Measurements from ENCODE around the gene HYAL3. TPM values are rescaled to one million over a fixed set of nuclear protein-coding genes. Genes with fewer than 3 reads are reported as not detected.

The HYAL3 gene
- total and polyA plus RNA-seq, 8 donors, result 1.3 to 7.9 (median 4.4) TPM; not detected in 2

DNA sequence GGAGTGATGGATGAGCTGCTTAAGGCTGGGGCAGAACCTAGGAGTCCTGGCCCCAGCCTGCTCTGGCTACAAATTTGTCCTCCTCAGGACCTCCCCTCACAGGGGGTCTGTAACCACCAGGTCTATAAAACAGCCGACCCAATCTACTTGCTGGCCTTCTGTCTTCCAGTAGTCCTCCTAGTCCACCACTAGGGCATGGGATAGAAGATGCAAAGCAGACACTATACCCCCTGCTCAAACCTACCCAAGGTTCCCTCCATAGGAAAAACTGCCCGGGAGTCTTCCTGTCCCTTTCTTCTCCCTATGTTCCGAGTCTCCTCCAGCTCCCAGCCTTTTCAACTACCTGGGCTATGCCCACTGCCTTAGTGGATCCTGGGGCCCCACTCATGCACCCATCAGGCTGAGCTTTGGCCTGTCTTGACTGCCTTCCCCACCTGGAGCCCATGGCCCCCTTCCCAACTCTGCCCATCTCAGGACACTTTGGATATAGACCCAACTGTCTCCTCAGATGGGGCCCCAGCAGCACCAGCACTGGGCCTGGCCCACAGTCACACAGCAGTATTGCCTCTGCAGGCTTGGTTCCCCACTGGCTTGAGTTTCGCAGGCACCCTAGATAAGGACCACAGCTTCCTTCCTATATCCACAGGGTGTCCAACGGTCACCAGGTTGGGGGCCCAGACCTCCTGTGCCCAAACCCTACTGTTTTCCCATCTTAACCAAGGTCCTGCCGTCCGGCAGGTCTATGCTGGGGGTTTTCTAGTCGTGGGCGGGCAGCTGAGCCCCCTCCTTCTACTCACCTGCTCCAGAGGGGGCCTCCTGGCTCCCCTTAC is 1.1 kb downstream of the HYAL3 start:
- intact Hi-C loops (cut with DNase I; ENCODE audit: low total_unique reads), result no loop called here
- TF ChIP-seq, protein P1, sequence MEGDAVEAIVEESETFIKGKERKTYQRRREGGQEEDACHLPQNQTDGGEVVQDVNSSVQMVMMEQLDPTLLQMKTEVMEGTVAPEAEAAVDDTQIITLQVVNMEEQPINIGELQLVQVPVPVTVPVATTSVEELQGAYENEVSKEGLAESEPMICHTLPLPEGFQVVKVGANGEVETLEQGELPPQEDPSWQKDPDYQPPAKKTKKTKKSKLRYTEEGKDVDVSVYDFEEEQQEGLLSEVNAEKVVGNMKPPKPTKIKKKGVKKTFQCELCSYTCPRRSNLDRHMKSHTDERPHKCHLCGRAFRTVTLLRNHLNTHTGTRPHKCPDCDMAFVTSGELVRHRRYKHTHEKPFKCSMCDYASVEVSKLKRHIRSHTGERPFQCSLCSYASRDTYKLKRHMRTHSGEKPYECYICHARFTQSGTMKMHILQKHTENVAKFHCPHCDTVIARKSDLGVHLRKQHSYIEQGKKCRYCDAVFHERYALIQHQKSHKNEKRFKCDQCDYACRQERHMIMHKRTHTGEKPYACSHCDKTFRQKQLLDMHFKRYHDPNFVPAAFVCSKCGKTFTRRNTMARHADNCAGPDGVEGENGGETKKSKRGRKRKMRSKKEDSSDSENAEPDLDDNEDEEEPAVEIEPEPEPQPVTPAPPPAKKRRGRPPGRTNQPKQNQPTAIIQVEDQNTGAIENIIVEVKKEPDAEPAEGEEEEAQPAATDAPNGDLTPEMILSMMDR (IDR thresholded peaks at IDR 0.05), result peak in 2 of 7 experiments; percentile 10 to 16
- TF ChIP-seq POLR2AphosphoS5 (IDR thresholded peaks at IDR 0.05) (no peak), EP300 (IDR thresholded peaks at IDR 0.05) (no peak), POLR2A (IDR thresholded peaks at IDR 0.05) (no peak)
- 25 to 40% (median 26%) methylated on average over 9 of the region's 9 CpGs for WGBS, 5 donors
- H3K4me3 ChIP-seq, result peak overlapping the region; percentile 67 to 73 (median 70)
- peak in 1 of 2 donors; percentile 44 for DNase-seq
- H3K4me1 ChIP-seq, result peaks cover 37 to 66% (median 59%) of the 10 kb centered on the region in 4 donors
- H3K9me3 ChIP-seq, result no peaks in the 10 kb centered on the region
- peaks cover 7 to 15% (median 8%) of the 10 kb centered on the region in 4 donors for H3K36me3 ChIP-seq
- no peaks in the 10 kb centered on the region for H3K27me3 ChIP-seq
- peak overlapping the region; percentile 92 to 96 (median 95) for H3K27ac ChIP-seq

DNA sequence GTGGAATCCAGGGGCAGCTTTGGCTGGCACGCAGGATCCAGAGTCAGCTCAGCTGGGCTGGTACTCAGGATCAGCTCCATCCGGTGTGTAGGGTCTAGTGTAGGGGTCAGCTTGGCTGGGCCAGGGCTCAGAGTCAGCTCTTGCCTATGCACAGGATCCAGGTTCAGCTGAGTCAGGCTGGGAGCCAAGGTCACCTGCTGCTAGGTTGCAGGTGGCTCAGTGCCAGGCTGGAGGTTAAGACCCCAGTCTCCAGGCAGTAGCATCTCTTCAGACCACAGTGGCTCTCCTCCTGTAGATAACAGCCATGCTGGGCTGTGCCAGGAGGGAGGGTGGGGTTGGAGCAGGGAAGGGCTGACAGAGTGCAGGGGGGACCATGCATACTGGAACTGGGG is 1.8 kb downstream of the HYAL3 start:
- Histone ChIP-seq H3K36me3 (peaks cover 7 to 15% (median 8%) of the 10 kb centered on the region in 4 donors), H3K9me3 (no peaks in the 10 kb centered on the region), H3K27ac (peak overlapping the region in 2 of 5 donors; percentile 93 to 96), H3K4me1 (peaks cover 35 to 65% (median 58%) of the 10 kb centered on the region in 4 donors), H3K4me3 (no peak overlapping the region), H3K27me3 (no peaks in the 10 kb centered on the region)
- TF ChIP-seq POLR2AphosphoS5 (IDR thresholded peaks at IDR 0.05) (no peak), EP300 (IDR thresholded peaks at IDR 0.05) (no peak), POLR2A (IDR thresholded peaks at IDR 0.05) (no peak)
- TF ChIP-seq, protein P1 (IDR thresholded peaks at IDR 0.05), result no peak
- peak in 1 of 2 donors; percentile 36 for DNase-seq
- intact Hi-C loops (cut with DNase I; ENCODE audit: low total_unique reads), result no loop called here
- 65 to 88% (median 79%) methylated on average over 2 of the region's 2 CpGs; no CpG with 5 or more reads in 1 of the 5 donors for WGBS, 5 donors

DNA sequence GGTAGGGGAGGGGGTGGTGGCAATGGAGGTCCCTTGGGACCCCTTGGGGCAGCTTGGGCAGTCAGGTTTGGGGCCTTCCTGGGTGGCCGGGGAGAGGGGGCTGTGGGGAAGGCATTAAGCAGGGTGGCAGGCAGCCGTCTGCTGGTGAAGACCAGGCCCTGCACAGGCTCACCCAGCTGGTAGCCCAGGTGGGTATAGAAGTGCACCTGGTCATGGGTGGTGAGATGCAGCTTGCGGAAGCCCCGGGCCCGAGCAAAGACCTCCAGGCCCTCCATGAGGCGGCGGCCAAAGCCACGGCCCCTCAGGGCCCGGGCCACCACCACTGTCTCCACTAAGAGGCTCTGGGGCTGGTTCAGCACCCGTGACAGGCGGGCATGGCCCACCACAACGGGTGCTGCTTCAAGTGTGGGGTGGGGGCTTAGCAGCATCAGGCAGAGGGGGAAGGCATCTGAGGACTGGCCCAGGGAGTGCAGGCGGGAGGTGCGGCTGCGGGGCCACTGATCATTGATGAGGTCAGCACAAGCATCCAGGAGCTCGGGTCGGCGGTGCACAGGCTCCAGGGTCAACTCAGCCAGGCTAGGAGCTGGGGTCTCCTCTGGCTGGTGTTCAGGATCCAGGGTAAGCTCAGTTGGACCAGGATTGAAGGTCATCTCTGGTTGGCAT is 2.4 kb downstream of the HYAL3 start:
- Histone ChIP-seq H3K9me3 (no peaks in the 10 kb centered on the region), H3K27me3 (no peaks in the 10 kb centered on the region), H3K4me3 (no peak overlapping the region), H3K36me3 (peaks cover 7 to 15% (median 8%) of the 10 kb centered on the region in 4 donors), H3K27ac (peak overlapping the region in 1 of 5 donors; percentile 13), H3K4me1 (peaks cover 31 to 60% (median 56%) of the 10 kb centered on the region in 4 donors)
- no peak for DNase-seq
- WGBS, 5 donors, result 93 to 96% (median 94%) methylated on average over 13 to 18 of the region's 18 CpGs
- TF ChIP-seq, protein P1 (IDR thresholded peaks at IDR 0.05), result no peak
- TF ChIP-seq EP300 (IDR thresholded peaks at IDR 0.05), result no peak
- TF ChIP-seq POLR2AphosphoS5 (IDR thresholded peaks at IDR 0.05), result no peak
- no peak for TF ChIP-seq POLR2A (IDR thresholded peaks at IDR 0.05)
- intact Hi-C loops (cut with DNase I; ENCODE audit: low total_unique reads), result no loop called here
